ENCODE data around the gene GLT6D1.

Gene GLT6D1

DNA sequence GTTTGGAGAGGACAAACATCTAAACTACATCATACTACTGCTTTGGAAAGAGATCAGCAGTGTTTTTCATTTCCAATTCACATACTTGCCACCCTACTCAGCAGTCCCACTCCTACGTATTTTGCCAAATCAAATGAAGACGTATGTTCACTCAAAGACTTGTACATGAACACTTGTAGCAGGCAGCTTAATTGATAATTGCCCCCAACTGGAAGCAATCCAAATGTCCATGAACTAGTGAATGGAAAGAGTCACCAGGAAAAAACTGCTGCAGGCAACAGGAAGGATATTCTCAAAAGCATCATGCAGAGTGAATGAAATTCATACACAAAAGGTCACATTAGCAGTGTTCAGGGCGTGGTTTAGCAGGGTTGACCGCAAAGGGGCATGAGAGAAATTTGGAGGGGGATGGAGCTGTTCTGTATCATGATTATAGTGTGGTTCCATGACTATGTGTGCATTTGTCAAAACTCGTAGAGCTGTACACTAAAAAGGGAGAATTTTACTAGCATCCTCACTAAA, 39.0 kb downstream of the GLT6D1 start:
- no peaks in the 10 kb centered on the region for H3K9me3 ChIP-seq (ENCODE audit: insufficient read depth, low read length)
- no peaks in the 10 kb centered on the region for H4K20me1 ChIP-seq (ENCODE audit: low read depth, low read length)
- H3K27ac ChIP-seq (ENCODE audit: low read depth, low read length), result no peak overlapping the region
- no peaks in the 10 kb centered on the region for H3F3A ChIP-seq (ENCODE audit: insufficient read depth)
- no peaks in the 10 kb centered on the region for H3K9me2 ChIP-seq (replicated peaks; ENCODE audit: insufficient read depth, low read length)
- no peak overlapping the region for H3K9ac ChIP-seq (ENCODE audit: low read length)
- no peak overlapping the region for H2AFZ ChIP-seq (ENCODE audit: low read depth, low read length, severe bottlenecking)
- H3K4me2 ChIP-seq (ENCODE audit: low read depth, low read length, poor library complexity, severe bottlenecking), result no peak overlapping the region
- H3K79me2 ChIP-seq (ENCODE audit: insufficient read depth, low read length), result no peaks in the 10 kb centered on the region
- H3K4me3 ChIP-seq (ENCODE audit: insufficient read depth, low read length, poor library complexity, severe bottlenecking), result no peak overlapping the region
- no peak for TF ChIP-seq EZH2phosphoT487 (conservative IDR thresholded peaks at IDR 0.05; ENCODE audit: low read length)
- TF ChIP-seq, protein P1, sequence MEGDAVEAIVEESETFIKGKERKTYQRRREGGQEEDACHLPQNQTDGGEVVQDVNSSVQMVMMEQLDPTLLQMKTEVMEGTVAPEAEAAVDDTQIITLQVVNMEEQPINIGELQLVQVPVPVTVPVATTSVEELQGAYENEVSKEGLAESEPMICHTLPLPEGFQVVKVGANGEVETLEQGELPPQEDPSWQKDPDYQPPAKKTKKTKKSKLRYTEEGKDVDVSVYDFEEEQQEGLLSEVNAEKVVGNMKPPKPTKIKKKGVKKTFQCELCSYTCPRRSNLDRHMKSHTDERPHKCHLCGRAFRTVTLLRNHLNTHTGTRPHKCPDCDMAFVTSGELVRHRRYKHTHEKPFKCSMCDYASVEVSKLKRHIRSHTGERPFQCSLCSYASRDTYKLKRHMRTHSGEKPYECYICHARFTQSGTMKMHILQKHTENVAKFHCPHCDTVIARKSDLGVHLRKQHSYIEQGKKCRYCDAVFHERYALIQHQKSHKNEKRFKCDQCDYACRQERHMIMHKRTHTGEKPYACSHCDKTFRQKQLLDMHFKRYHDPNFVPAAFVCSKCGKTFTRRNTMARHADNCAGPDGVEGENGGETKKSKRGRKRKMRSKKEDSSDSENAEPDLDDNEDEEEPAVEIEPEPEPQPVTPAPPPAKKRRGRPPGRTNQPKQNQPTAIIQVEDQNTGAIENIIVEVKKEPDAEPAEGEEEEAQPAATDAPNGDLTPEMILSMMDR (IDR thresholded peaks at IDR 0.05; ENCODE audit: insufficient read depth, low read length, poor library complexity, severe bottlenecking), result no peak
- no peaks in the 10 kb centered on the region for H3K27me3 ChIP-seq (ENCODE audit: low read length)
- H3K36me3 ChIP-seq (ENCODE audit: low read length), result no peaks in the 10 kb centered on the region

DNA sequence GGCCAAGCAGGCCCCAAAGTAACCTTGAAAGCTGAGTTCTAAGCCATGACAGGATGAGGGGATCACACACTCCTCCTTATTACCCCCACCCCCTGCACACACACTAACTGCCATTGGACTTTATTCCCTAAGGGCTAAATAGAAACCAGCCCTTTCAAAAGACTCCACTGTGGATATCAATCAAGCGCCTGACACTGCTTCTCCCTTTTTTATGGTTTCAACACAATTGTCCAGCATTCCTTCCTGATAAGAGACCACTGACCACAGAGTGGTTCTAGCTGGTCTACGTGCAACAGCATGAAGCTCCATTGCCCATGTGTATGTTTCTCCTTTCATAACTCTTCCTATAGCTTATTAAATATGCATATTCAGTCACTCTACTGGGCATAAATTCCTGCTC, 43.1 kb downstream of the GLT6D1 start:
- Histone ChIP-seq H3K27me3 (ENCODE audit: low read length) (no peaks in the 10 kb centered on the region), H3F3A (ENCODE audit: insufficient read depth) (no peaks in the 10 kb centered on the region), H3K9me3 (ENCODE audit: insufficient read depth, low read length) (no peaks in the 10 kb centered on the region), H3K36me3 (ENCODE audit: low read length) (no peaks in the 10 kb centered on the region), H3K4me2 (ENCODE audit: low read depth, low read length, poor library complexity, severe bottlenecking) (no peak overlapping the region), H3K9me2 (replicated peaks; ENCODE audit: insufficient read depth, low read length) (no peaks in the 10 kb centered on the region), H3K9ac (ENCODE audit: low read length) (no peak overlapping the region), H3K4me3 (ENCODE audit: insufficient read depth, low read length, poor library complexity, severe bottlenecking) (no peak overlapping the region), H3K79me2 (ENCODE audit: insufficient read depth, low read length) (no peaks in the 10 kb centered on the region), H3K27ac (ENCODE audit: low read depth, low read length) (no peak overlapping the region), H4K20me1 (ENCODE audit: low read depth, low read length) (no peaks in the 10 kb centered on the region), H2AFZ (ENCODE audit: low read depth, low read length, severe bottlenecking) (no peak overlapping the region)
- TF ChIP-seq, protein P1 (IDR thresholded peaks at IDR 0.05; ENCODE audit: insufficient read depth, low read length, poor library complexity, severe bottlenecking), result no peak
- no peak for TF ChIP-seq EZH2phosphoT487 (conservative IDR thresholded peaks at IDR 0.05; ENCODE audit: low read length)

- H2AFZ ChIP-seq (ENCODE audit: low read depth, low read length, severe bottlenecking), result no peak overlapping the region
- TF ChIP-seq, protein P1 (IDR thresholded peaks at IDR 0.05; ENCODE audit: insufficient read depth, low read length, poor library complexity, severe bottlenecking), result no peak
- TF ChIP-seq EZH2phosphoT487 (conservative IDR thresholded peaks at IDR 0.05; ENCODE audit: low read length), result no peak
- H3K9me3 ChIP-seq (ENCODE audit: insufficient read depth, low read length), result no peaks in the 10 kb centered on the region
- H3K9ac ChIP-seq (ENCODE audit: low read length), result no peak overlapping the region
- no peak overlapping the region for H3K27ac ChIP-seq (ENCODE audit: low read depth, low read length)
- no peaks in the 10 kb centered on the region for H3K27me3 ChIP-seq (ENCODE audit: low read length)
- H3K9me2 ChIP-seq (replicated peaks; ENCODE audit: insufficient read depth, low read length), result no peaks in the 10 kb centered on the region
- no peaks in the 10 kb centered on the region for H3K36me3 ChIP-seq (ENCODE audit: low read length)
- no peaks in the 10 kb centered on the region for H3F3A ChIP-seq (ENCODE audit: insufficient read depth)
- H3K79me2 ChIP-seq (ENCODE audit: insufficient read depth, low read length), result no peaks in the 10 kb centered on the region
- no peak overlapping the region for H3K4me3 ChIP-seq (ENCODE audit: insufficient read depth, low read length, poor library complexity, severe bottlenecking)
- no peaks in the 10 kb centered on the region for H4K20me1 ChIP-seq (ENCODE audit: low read depth, low read length)
- H3K4me2 ChIP-seq (ENCODE audit: low read depth, low read length, poor library complexity, severe bottlenecking), result no peak overlapping the region
These were observed 46.7 kb downstream of the GLT6D1 start for GRCh38 chr9:135592625-135593024.

GRCh38 chr9:135592331-135592590, 47.1 kb downstream of the GLT6D1 start:
- no peak overlapping the region for H3K4me2 ChIP-seq (ENCODE audit: low read depth, low read length, poor library complexity, severe bottlenecking)
- H3K36me3 ChIP-seq (ENCODE audit: low read length), result no peaks in the 10 kb centered on the region
- no peaks in the 10 kb centered on the region for H3K79me2 ChIP-seq (ENCODE audit: insufficient read depth, low read length)
- no peaks in the 10 kb centered on the region for H3K9me3 ChIP-seq (ENCODE audit: insufficient read depth, low read length)
- H3K27me3 ChIP-seq (ENCODE audit: low read length), result no peaks in the 10 kb centered on the region
- H3K27ac ChIP-seq (ENCODE audit: low read depth, low read length), result no peak overlapping the region
- H3K4me3 ChIP-seq (ENCODE audit: insufficient read depth, low read length, poor library complexity, severe bottlenecking), result no peak overlapping the region
- H3F3A ChIP-seq (ENCODE audit: insufficient read depth), result no peaks in the 10 kb centered on the region
- no peak for TF ChIP-seq EZH2phosphoT487 (conservative IDR thresholded peaks at IDR 0.05; ENCODE audit: low read length)
- TF ChIP-seq, protein P1 (IDR thresholded peaks at IDR 0.05; ENCODE audit: insufficient read depth, low read length, poor library complexity, severe bottlenecking), result no peak
- H3K9ac ChIP-seq (ENCODE audit: low read length), result no peak overlapping the region
- H3K9me2 ChIP-seq (replicated peaks; ENCODE audit: insufficient read depth, low read length), result no peaks in the 10 kb centered on the region
- no peak overlapping the region for H2AFZ ChIP-seq (ENCODE audit: low read depth, low read length, severe bottlenecking)
- no peaks in the 10 kb centered on the region for H4K20me1 ChIP-seq (ENCODE audit: low read depth, low read length)

Data from SU-DHL-6 (cell line).